ENCODE data around the gene PRR19. TPM values are rescaled to one million over a fixed set of nuclear protein-coding genes. Genes with fewer than 3 reads are reported as not detected.

PRR19 gene
- total and polyA plus RNA-seq, 10 of the 15 experiments (the other 5 are each of a cell fraction or from before 2014, with no cell fraction given): 0.09 to 1.7 (median 0.73) TPM; not detected in 1

GRCh38 chr19:42332059-42332458 lies 30.1 kb downstream of the PRR19 start:
- no peak for DNase-seq (ENCODE audit: low read depth, low spot score)
- FAIRE-seq: no peak
- Histone ChIP-seq H3K9me3 (replicated peaks; ENCODE audit: control insufficient read depth, insufficient read depth, low read length) (no peaks in the 10 kb centered on the region), H3K4me3 (no peak overlapping the region), H3K36me3 (ENCODE audit: control insufficient read depth in 2 of 2, insufficient read depth in 2 of 2, low read length in 1 of 2) (peaks cover 0 to 3% of the 10 kb centered on the region in 2 experiments; a peak in 3 of 4 replicates), H3K79me2 (ENCODE audit: control insufficient read depth, insufficient read depth, low read length) (no peaks in the 10 kb centered on the region; the same call in 1 of the 2 replicates), H3K4me2 (ENCODE audit: control insufficient read depth, insufficient read depth) (no peak overlapping the region), H3K4me1 (ENCODE audit: control insufficient read depth, insufficient read depth, low read length) (peaks cover 2% of the 10 kb centered on the region), H2AFZ (ENCODE audit: control insufficient read depth, low read depth, low read length) (no peak overlapping the region), H4K20me1 (ENCODE audit: control insufficient read depth, insufficient read depth) (no peaks in the 10 kb centered on the region), H3K9ac (ENCODE audit: control insufficient read depth, insufficient read depth, low read length) (no peak overlapping the region), H3K27ac (ENCODE audit: control insufficient read depth, insufficient read depth) (no peak overlapping the region), H3K27me3 (replicated peaks in 1 of 2; ENCODE audit: control insufficient read depth in 2 of 2, insufficient read depth in 2 of 2, low read length in 1 of 2) (no peaks in the 10 kb centered on the region)
- intact Hi-C loops (cut with micrococcal nuclease; ENCODE audit: unreplicated experiment) (no loop called here), in situ Hi-C loops (cut with MboI) (no loop called here)
- TF ChIP-seq MEF2A (IDR thresholded peaks at IDR 0.05; ENCODE audit: insufficient read depth, low read depth, low read length): no peak
- TF ChIP-seq KAT2A (conservative IDR thresholded peaks at IDR 0.05; ENCODE audit: control insufficient read depth, low read depth, low read length): no peak
- TF ChIP-seq FOS (IDR thresholded peaks at IDR 0.05; ENCODE audit: borderline replicate concordance, extremely low read depth, insufficient read length): no peak
- no peak for TF ChIP-seq BCLAF1 (IDR thresholded peaks at IDR 0.05)
- TF ChIP-seq, protein P1, sequence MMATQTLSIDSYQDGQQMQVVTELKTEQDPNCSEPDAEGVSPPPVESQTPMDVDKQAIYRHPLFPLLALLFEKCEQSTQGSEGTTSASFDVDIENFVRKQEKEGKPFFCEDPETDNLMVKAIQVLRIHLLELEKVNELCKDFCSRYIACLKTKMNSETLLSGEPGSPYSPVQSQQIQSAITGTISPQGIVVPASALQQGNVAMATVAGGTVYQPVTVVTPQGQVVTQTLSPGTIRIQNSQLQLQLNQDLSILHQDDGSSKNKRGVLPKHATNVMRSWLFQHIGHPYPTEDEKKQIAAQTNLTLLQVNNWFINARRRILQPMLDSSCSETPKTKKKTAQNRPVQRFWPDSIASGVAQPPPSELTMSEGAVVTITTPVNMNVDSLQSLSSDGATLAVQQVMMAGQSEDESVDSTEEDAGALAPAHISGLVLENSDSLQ (IDR thresholded peaks at IDR 0.05): no peak
- TF ChIP-seq ZNF207 (IDR thresholded peaks at IDR 0.05; ENCODE audit: borderline replicate concordance): no peak
- no peak for TF ChIP-seq ZNF592 (IDR thresholded peaks at IDR 0.05)
- BruUV-seq (replicated peaks): no TSS peak
- CTCF ChIA-PET: interaction anchor here (0.7 kb wide), 1 partner anchor 381 kb away, joined by 3 read pairs; no protein-coding TSS in a partner anchor
- ATAC-seq: no peak
- POLR2A ChIA-PET: interaction anchor here (0.6 kb wide), 1 partner anchor 65 kb away, joined by 6 read pairs; no protein-coding TSS in a partner anchor
- 85% methylated on average over 6 of the region's 6 CpGs for WGBS (ENCODE audit: insufficient coverage, insufficient replicate concordance, low lambda C conversion rate, missing lambda C conversion rate)
- SMC1A ChIA-PET (ENCODE audit: uncharacterized antibody, unreplicated experiment): no interaction called here
- RAD21 ChIA-PET (ENCODE audit: unreplicated experiment): interaction anchor here (1.0 kb wide), 1 partner anchor 68 kb away, joined by 4 read pairs; no protein-coding TSS in a partner anchor

Data from GM12878 (cell line).